Kidney glomerular epithelial cell (primary cell): ENCODE measurements around the gene CSNK1A1L.
"Not testable (repeated sequence)": the region's sequence is repeated elsewhere in the genome, so short reads cannot be mapped to it uniquely, and the experiment has no call there.

Source experiments
- DNase-seq: peaks from one replicate; lab custom pipeline; 2025; lab: John Stamatoyannopoulos, UW

The CSNK1A1L gene

DNA sequence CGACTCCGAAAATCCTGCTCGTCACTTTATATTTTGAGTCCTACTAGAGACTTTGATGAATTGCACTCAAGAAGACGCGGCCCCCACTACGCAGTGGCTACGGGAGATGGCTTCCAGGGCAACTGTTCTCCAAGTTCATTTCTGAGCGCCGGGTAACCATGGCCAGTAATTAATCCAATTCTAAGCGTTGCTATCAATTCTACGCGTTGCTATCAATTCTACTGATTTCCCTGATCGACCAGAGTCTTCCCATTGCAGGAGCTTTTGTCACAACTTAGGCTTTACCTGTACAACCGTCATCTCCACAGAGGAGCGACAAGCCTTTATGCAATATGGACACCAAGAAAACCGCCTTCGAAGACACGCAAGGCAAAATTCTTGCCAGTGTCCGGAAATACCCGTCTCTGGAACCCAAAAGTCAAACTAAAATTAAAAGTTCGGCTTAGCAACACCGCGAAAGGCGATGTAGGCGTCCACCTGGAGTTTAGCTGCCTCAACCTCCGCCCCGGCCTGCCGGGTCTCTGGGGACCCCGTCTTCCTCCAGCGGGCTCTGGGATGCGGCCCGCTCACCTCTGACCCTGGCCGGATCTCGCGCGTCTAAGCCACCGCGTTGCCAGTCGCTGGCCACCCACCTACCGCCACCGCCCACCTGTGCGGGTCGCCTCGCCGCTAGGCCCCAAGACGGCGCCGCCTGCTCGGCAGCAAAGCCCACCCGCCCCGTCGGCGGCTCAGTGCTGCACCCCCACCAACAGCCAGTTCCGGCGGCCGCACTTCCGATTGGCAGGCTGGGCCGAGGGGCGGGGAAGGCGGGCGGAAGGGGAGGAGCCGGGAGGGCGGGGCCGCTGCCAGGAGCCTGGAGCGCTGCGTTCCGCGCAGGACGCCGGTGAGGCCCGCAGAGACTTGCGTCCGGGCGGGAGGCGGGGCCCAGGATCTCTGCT, 46.3 kb downstream of the CSNK1A1L start, which contains the start of gene SUPT20H:
Gene SUPT20H (minus strand): TSS at position 779 of the 938 bp plus-strand sequence. CDS start 8,198 bp downstream, outside the sequence.
- DNase-seq = peak; percentile 85

GRCh38 chr13:37056228-37056627, 49.2 kb downstream of the CSNK1A1L start:
- not testable (repeated sequence) for DNase-seq
